ENCODE measurements around the gene FCRL1. TPM values are rescaled to one million over a fixed set of nuclear protein-coding genes. Genes with fewer than 3 reads are reported as not detected.

FCRL1 gene, protein sequence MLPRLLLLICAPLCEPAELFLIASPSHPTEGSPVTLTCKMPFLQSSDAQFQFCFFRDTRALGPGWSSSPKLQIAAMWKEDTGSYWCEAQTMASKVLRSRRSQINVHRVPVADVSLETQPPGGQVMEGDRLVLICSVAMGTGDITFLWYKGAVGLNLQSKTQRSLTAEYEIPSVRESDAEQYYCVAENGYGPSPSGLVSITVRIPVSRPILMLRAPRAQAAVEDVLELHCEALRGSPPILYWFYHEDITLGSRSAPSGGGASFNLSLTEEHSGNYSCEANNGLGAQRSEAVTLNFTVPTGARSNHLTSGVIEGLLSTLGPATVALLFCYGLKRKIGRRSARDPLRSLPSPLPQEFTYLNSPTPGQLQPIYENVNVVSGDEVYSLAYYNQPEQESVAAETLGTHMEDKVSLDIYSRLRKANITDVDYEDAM
- under 1 TPM in 1 of 3 donors, not detected in 2; 0.32 TPM for total RNA-seq

DNA sequence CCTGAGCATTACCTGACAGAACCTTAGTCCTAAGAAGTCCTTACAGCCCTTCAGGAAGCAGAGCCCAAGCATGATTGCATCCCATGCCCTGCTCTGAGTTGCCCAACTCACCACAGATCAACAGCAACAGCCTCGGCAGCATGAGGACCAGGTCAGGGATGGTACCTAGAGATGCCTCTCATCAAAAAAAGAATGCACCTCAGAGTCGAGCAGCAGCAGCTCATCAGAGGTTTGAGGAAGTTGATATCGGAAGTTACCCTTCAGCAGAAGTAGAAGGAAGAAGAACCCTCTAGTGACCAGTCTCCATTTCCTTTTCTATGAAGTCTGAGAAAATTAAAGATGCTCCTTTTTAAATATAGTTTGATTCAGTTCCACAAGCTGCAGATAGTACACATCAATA, at the start of gene FCRL1:
TSS of gene FCRL1 (minus strand) at position 225 of the 400 bp plus-strand sequence. CDS start at position 142, 83 bp downstream.
- no peak for DNase-seq (ENCODE audit: low spot score in 2 of 2)
- Histone ChIP-seq H3K36me3 (no peaks in the 10 kb centered on the region), H3K4me3 (no peak within 1 kb of the TSS), H3K9me3 (peaks cover 0 to under 1% of the 10 kb centered on the region in 2 donors), H3K27ac (no peak within 1 kb of the TSS), H3K27me3 (no peaks in the 10 kb centered on the region), H3K4me1 (no peaks in the 10 kb centered on the region)
- TF ChIP-seq POLR2A (IDR thresholded peaks at IDR 0.05) (no peak), POLR2AphosphoS5 (IDR thresholded peaks at IDR 0.05) (no peak)
- TF ChIP-seq, protein P1, sequence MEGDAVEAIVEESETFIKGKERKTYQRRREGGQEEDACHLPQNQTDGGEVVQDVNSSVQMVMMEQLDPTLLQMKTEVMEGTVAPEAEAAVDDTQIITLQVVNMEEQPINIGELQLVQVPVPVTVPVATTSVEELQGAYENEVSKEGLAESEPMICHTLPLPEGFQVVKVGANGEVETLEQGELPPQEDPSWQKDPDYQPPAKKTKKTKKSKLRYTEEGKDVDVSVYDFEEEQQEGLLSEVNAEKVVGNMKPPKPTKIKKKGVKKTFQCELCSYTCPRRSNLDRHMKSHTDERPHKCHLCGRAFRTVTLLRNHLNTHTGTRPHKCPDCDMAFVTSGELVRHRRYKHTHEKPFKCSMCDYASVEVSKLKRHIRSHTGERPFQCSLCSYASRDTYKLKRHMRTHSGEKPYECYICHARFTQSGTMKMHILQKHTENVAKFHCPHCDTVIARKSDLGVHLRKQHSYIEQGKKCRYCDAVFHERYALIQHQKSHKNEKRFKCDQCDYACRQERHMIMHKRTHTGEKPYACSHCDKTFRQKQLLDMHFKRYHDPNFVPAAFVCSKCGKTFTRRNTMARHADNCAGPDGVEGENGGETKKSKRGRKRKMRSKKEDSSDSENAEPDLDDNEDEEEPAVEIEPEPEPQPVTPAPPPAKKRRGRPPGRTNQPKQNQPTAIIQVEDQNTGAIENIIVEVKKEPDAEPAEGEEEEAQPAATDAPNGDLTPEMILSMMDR (IDR thresholded peaks at IDR 0.05) = no peak
- intact Hi-C loops (cut with DNase I; ENCODE audit: low total_unique reads) = no loop called here

DNA sequence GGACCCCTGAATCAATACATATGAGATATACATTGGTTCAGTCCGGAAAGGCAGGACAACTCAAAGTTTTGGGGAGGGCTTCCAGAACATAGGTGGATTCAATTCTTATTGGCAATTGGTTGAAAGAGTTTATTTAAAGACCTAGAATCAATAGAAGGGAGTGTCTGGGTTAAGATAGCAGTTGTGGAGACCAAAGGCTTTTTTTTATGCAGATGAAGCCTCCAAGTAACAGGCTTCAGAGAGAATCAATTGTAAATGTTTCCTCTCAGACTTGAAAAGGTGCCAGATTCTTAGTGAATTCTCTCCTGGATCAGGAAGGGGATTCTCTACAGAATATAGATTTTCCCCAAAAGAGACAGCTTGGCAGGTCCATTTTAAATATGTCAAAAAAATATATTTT, 48.7 kb upstream of the FCRL1 start:
- no peak for DNase-seq (ENCODE audit: low spot score in 2 of 2)
- no peak for TF ChIP-seq POLR2AphosphoS5 (IDR thresholded peaks at IDR 0.05)
- no peak for TF ChIP-seq POLR2A (IDR thresholded peaks at IDR 0.05)
- TF ChIP-seq, protein P1 (IDR thresholded peaks at IDR 0.05) = no peak
- no peak overlapping the region for H3K4me3 ChIP-seq

DNA sequence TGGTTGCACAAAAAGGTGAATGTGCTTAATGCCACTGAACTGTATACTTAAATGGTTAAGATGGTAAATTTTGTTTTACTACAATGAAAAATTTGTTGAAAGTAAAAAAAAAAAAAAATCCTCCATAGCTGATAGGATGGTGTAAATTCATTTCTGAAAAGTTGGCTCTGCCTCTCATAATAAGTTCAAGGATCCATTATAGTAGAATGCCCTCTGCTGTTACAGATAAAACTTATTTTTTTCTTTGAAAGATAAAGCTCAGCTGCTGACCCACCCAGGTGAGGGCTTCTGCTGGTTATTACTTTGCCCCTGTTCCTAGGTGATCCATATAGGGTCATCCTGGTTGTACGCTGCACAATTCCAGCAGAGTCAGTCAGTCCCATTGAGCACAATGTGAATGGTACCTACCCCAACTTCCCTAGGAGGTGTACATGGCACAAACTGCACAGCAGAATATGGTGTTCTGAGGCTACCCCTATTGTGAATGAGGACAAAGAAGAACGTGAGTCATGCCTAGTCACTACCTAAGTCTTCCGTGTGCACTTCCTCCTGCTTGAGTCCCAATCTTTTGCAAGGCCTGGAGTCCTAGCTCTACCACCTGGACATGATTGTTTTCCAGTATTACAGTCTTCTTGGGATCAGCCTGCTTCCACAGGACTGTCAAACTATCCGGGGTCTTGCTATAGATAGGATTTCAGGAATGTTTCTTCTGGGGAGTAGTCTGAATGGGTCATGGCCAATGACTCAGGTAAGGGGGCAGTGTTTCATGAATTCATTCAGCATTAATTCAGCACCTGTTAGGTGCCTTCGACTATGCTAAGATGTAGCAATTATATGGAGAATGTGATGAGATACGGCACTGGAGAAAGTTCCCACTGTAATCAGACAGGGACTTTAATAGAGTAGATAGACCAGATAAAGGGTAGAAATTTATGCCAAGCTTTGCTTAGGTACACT, 42.5 kb upstream of the FCRL1 start:
- no peak for TF ChIP-seq POLR2A (IDR thresholded peaks at IDR 0.05)
- TF ChIP-seq, protein P1 (IDR thresholded peaks at IDR 0.05) = no peak
- no peak for TF ChIP-seq POLR2AphosphoS5 (IDR thresholded peaks at IDR 0.05)
- H3K9me3 ChIP-seq = no peaks in the 10 kb centered on the region
- no peak overlapping the region for H3K4me3 ChIP-seq
- no peaks in the 10 kb centered on the region for H3K36me3 ChIP-seq
- intact Hi-C loops (cut with DNase I; ENCODE audit: low total_unique reads) = no loop called here
- H3K4me1 ChIP-seq = no peaks in the 10 kb centered on the region
- no peak overlapping the region for H3K27ac ChIP-seq
- DNase-seq (ENCODE audit: low spot score in 2 of 2) = no peak
- H3K27me3 ChIP-seq = no peaks in the 10 kb centered on the region

More for the DNA sequence above, 48.7 kb upstream of the FCRL1 start:
- H3K27me3 ChIP-seq = no peaks in the 10 kb centered on the region
- H3K9me3 ChIP-seq = no peaks in the 10 kb centered on the region
- H3K27ac ChIP-seq = no peak overlapping the region
- no peaks in the 10 kb centered on the region for H3K4me1 ChIP-seq
- intact Hi-C loops (cut with DNase I; ENCODE audit: low total_unique reads) = no loop called here
- no peaks in the 10 kb centered on the region for H3K36me3 ChIP-seq

DNA sequence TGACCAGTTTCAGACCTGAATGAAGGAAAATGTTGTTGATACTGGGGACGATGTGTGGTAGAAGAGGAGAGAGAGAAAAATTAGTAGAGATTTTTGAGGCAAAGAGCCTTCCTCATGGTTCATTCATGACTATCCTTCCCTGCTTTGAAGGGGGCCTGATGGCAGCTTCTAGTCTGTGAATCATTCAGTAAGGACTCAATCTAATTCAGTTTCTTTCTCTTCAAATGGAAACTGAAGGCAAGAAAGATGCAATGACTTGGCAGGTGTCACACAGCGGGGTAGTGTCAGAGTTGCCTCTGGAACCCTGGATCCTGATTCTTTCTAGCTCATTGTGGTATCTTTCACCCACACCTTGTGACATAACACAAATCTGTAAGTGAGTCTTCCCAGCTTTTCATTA, 36.6 kb upstream of the FCRL1 start:
- intact Hi-C loops (cut with DNase I; ENCODE audit: low total_unique reads) = no loop called here
- no peaks in the 10 kb centered on the region for H3K27me3 ChIP-seq
- TF ChIP-seq POLR2AphosphoS5 (IDR thresholded peaks at IDR 0.05) = no peak
- no peaks in the 10 kb centered on the region for H3K36me3 ChIP-seq
- no peak for DNase-seq (ENCODE audit: low spot score in 2 of 2)
- no peak overlapping the region for H3K4me3 ChIP-seq
- H3K27ac ChIP-seq = no peak overlapping the region
- H3K9me3 ChIP-seq = no peaks in the 10 kb centered on the region
- H3K4me1 ChIP-seq = no peaks in the 10 kb centered on the region

DNA sequence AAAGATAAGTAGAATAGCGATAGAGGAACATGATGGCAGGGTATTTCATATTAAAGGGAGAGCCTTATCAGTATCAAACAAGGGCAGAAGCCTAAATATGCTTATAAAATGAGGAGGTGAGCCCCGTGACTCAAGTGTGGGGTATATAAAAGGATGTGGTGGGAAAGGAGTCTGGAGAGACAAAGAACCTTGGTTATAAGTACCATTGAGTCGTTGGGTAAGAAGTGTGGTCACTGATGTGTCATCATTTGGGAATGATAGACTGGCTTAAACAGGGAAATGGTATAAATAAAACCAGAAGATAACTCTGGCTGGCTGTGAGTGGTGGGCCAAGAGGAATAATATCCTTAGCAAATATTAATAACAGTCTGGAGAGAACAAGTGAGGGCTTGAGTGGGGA, 32.6 kb upstream of the FCRL1 start:
- Histone ChIP-seq H3K36me3 (no peaks in the 10 kb centered on the region), H3K9me3 (no peaks in the 10 kb centered on the region), H3K27me3 (no peaks in the 10 kb centered on the region), H3K4me3 (no peak overlapping the region), H3K4me1 (no peaks in the 10 kb centered on the region), H3K27ac (no peak overlapping the region)
- TF ChIP-seq POLR2A (IDR thresholded peaks at IDR 0.05) (no peak), POLR2AphosphoS5 (IDR thresholded peaks at IDR 0.05) (no peak)
- TF ChIP-seq, protein P1 (IDR thresholded peaks at IDR 0.05) = no peak
- intact Hi-C loops (cut with DNase I; ENCODE audit: low total_unique reads) = no loop called here
- DNase-seq (ENCODE audit: low spot score in 2 of 2) = no peak

All from breast epithelium (tissue), 4 donors.